ENCODE measurements around the gene KANK4.

Gene KANK4

GRCh38 chr1:62238507-62238906 lies 80.7 kb downstream of the KANK4 start (continued):
- no peak for TF ChIP-seq TSHZ2 (CRISPR knock-in tag; IDR thresholded peaks at IDR 0.05)
- TF ChIP-seq ZC3H10 (CRISPR knock-in tag; IDR thresholded peaks at IDR 0.05) = no peak
- no peak for TF ChIP-seq ZNF565 (CRISPR knock-in tag; conservative IDR thresholded peaks at IDR 0.05; ENCODE audit: low read depth)
- no peak for TF ChIP-seq ZNF70 (CRISPR knock-in tag; IDR thresholded peaks at IDR 0.05)

GRCh38 chr1:62237950-62238374 lies 81.3 kb downstream of the KANK4 start:
- no peak for ATAC-seq
- TF ChIP-seq ISL1 (CRISPR knock-in tag; IDR thresholded peaks at IDR 0.05) (no peak), ZFP30 (CRISPR knock-in tag; IDR thresholded peaks at IDR 0.05) (no peak), ARNTL (CRISPR knock-in tag; IDR thresholded peaks at IDR 0.05; ENCODE audit: borderline replicate concordance, low read depth) (no peak), PPARA (CRISPR knock-in tag; IDR thresholded peaks at IDR 0.05; ENCODE audit: borderline replicate concordance) (no peak), ZNF565 (CRISPR knock-in tag; conservative IDR thresholded peaks at IDR 0.05; ENCODE audit: low read depth) (no peak), ZFP3 (CRISPR knock-in tag; IDR thresholded peaks at IDR 0.05) (no peak), TOX (CRISPR knock-in tag; IDR thresholded peaks at IDR 0.05; ENCODE audit: borderline replicate concordance) (no peak), SNAI2 (CRISPR knock-in tag; IDR thresholded peaks at IDR 0.05) (no peak), TCF4 (CRISPR knock-in tag; IDR thresholded peaks at IDR 0.05; ENCODE audit: borderline replicate concordance) (no peak), ESRRG (CRISPR knock-in tag; IDR thresholded peaks at IDR 0.05) (no peak), PATZ1 (CRISPR knock-in tag; IDR thresholded peaks at IDR 0.05; ENCODE audit: borderline replicate concordance) (no peak), GLIS3 (CRISPR knock-in tag; IDR thresholded peaks at IDR 0.05) (no peak), RARB (CRISPR knock-in tag; IDR thresholded peaks at IDR 0.05) (no peak), ZC3H10 (CRISPR knock-in tag; IDR thresholded peaks at IDR 0.05) (no peak), BACH2 (CRISPR knock-in tag; IDR thresholded peaks at IDR 0.05; ENCODE audit: borderline replicate concordance) (no peak), TSHZ2 (CRISPR knock-in tag; IDR thresholded peaks at IDR 0.05) (no peak), CREB5 (CRISPR knock-in tag; IDR thresholded peaks at IDR 0.05; ENCODE audit: low read depth) (no peak), CSDC2 (CRISPR knock-in tag; IDR thresholded peaks at IDR 0.05) (no peak), POU6F1 (CRISPR knock-in tag; IDR thresholded peaks at IDR 0.05; ENCODE audit: borderline replicate concordance, low read depth) (no peak)

- no peak; the same call in 1 of the 3 replicates for ATAC-seq
- peak; percentile 46 for TF ChIP-seq ISL1 (CRISPR knock-in tag; IDR thresholded peaks at IDR 0.05)
- TF ChIP-seq ZNF565 (CRISPR knock-in tag; conservative IDR thresholded peaks at IDR 0.05; ENCODE audit: low read depth) = no peak
Measured at GRCh38 chr1:62237361-62237760, 81.9 kb downstream of the KANK4 start.
